IgD-negative memory B cell (primary cell): ENCODE results near the gene COA5. TPM values are rescaled to one million over a fixed set of nuclear protein-coding genes. Genes with fewer than 3 reads are reported as not detected.

Source experiments
- H3K27ac Mint-ChIP-seq, 3 donors: one replicate each; pipeline ENCODE4 v1.8.0; 2020 to 2022; ENCODE audit warnings: mild to moderate bottlenecking in 3 of 3, mixed read lengths in 3 of 3, moderate library complexity in 1 of 3
- H3K27me3 Mint-ChIP-seq: one replicate; pipeline ENCODE4 v1.8.0; 2021; ENCODE audit warnings: mixed read lengths
- H3K36me3 Mint-ChIP-seq: one replicate; pipeline ENCODE4 v1.8.0; 2020; ENCODE audit warnings: mild to moderate bottlenecking, mixed read lengths
- H3K4me1 Mint-ChIP-seq, 3 donors: one replicate each; pipeline ENCODE4 v1.8.0; 2020 to 2022; ENCODE audit warnings: mixed read lengths in 3 of 3, mild to moderate bottlenecking in 1 of 3
- H3K4me3 Mint-ChIP-seq, 4 donors: one replicate each; pipeline ENCODE4 v1.8.0; 2020 to 2022; ENCODE audit warnings: mild to moderate bottlenecking in 4 of 4, mixed read lengths in 4 of 4, moderate library complexity in 3 of 4
- H3K9me3 Mint-ChIP-seq, 3 donors: one replicate each; pipeline ENCODE4 v1.8.0; 2020 to 2021; ENCODE audit warnings: mixed read lengths in 3 of 3, mild to moderate bottlenecking in 1 of 3
- polyA plus RNA-seq: library from polyadenylated mRNA; unstranded; fragments of 300-500 nt; fragmentation: Illumina TruSeq; gene quantifications from one replicate; pipeline ENCODE4 v1.2.3, GENCODE V29; 2021

The COA5 gene
- polyA plus RNA-seq, 1 donor from 2014 or later: 34.0 TPM

DNA sequence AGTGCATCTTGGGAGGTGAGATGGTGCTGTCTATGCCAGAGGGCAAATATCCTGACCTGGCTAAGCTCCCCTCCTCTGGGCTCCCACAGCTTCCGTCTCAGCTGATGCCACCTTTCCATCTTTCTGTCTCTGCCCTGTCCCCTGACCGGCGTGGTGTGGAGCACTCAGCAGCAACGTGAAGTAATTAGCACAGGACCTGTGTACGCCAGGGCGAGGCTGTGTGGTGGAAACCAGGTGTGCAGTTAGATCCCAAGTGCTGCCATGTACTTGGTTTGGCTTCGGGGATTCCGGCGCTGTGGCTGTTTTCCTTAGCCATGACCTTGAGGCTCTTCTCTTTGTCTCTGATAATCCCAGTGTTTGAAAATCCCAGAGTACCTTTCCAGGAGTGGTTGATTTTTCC lies 36.5 kb downstream of the COA5 start:
- H3K27ac Mint-ChIP-seq: no peak overlapping the region
- H3K36me3 Mint-ChIP-seq: peaks cover 2% of the 10 kb centered on the region
- no peaks in the 10 kb centered on the region for H3K9me3 Mint-ChIP-seq
- H3K27me3 Mint-ChIP-seq: no peaks in the 10 kb centered on the region
- peaks cover 0 to 2% (median 0%) of the 10 kb centered on the region in 3 donors for H3K4me1 Mint-ChIP-seq
- H3K4me3 Mint-ChIP-seq: no peak overlapping the region

DNA sequence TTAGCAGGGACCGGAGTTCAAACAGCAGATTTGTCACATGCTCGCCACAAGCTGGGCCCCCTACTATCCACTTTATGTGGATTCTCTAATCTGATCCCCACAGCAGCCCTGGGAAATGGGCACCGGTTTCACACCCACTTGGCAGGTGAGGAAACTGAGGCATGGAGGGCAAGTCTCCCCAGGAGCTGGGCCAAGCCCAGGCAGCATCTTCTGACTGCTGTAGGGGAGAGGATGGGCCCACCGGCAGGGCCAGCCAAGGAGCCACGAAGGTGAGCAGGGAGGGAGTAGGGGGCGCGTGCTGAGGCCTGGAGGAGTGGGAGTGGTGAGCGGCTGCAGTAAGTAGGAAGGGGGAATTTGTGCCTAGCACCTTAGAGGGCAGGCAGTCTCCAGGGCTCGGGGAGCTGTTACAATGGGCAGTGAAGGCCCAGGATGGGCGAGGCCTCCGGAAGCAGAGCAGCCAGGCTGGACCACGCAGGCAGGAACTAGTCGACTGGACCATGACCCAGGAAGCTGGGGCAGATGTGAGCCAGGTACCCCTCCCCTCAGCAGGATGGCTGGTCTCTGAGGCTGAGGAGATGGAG lies 37.1 kb downstream of the COA5 start:
- Mint-ChIP-seq H3K9me3 (no peaks in the 10 kb centered on the region), H3K27ac (no peak overlapping the region), H3K27me3 (no peaks in the 10 kb centered on the region), H3K4me3 (no peak overlapping the region), H3K36me3 (peaks cover 7% of the 10 kb centered on the region), H3K4me1 (peaks cover 0 to 2% (median 0%) of the 10 kb centered on the region in 3 donors)

DNA sequence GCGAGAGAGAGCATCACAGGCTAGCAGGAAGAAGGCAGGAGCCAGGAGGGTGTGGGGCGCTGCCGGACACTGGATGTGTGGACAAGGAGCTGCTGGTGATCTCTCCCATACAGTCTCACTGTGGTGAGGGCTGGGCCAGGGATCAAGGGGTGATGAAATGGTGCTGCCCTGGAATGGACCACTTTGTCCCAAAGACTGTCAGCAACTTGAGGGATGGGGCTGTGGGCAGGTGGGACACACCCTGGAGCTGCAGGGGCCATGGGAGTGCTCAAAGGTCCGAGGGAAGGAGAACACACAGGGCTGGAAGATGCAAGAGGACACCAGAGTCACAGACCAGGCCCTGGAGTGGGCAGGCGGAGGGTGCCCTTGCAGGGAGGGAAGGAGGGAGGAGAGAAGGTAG lies 38.0 kb downstream of the COA5 start:
- H3K36me3 Mint-ChIP-seq: peaks cover 14% of the 10 kb centered on the region
- H3K4me3 Mint-ChIP-seq: no peak overlapping the region
- H3K9me3 Mint-ChIP-seq: no peaks in the 10 kb centered on the region
- H3K4me1 Mint-ChIP-seq: peaks cover 0 to 2% (median 0%) of the 10 kb centered on the region in 3 donors
- no peak overlapping the region for H3K27ac Mint-ChIP-seq
- H3K27me3 Mint-ChIP-seq: no peaks in the 10 kb centered on the region

DNA sequence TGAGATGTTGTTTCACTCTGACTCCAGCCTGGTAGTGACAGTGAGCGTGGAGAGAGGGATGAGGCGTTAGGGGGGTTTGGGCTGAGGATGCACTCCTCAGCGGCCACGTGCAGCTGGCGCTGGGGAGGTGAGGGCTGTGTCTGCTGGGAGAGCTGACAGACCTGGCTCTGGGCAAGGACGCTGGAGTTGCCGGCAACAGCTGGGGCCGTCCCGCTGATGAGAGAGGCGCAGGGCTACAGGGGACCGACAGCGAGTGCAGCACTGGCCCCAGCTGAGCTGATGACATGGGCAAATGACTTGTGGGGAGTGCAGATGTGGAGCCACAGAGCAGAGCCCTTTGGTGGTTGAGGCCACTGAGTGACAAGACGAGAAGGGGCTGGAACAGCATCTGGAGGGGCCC lies 38.4 kb downstream of the COA5 start:
- no peaks in the 10 kb centered on the region for H3K9me3 Mint-ChIP-seq
- H3K27ac Mint-ChIP-seq: peak overlapping the region in 1 of 3 donors; percentile 88
- H3K4me1 Mint-ChIP-seq: peaks cover 0 to 2% (median 0%) of the 10 kb centered on the region in 3 donors
- no peak overlapping the region for H3K4me3 Mint-ChIP-seq
- peaks cover 14% of the 10 kb centered on the region for H3K36me3 Mint-ChIP-seq
- H3K27me3 Mint-ChIP-seq: no peaks in the 10 kb centered on the region

DNA sequence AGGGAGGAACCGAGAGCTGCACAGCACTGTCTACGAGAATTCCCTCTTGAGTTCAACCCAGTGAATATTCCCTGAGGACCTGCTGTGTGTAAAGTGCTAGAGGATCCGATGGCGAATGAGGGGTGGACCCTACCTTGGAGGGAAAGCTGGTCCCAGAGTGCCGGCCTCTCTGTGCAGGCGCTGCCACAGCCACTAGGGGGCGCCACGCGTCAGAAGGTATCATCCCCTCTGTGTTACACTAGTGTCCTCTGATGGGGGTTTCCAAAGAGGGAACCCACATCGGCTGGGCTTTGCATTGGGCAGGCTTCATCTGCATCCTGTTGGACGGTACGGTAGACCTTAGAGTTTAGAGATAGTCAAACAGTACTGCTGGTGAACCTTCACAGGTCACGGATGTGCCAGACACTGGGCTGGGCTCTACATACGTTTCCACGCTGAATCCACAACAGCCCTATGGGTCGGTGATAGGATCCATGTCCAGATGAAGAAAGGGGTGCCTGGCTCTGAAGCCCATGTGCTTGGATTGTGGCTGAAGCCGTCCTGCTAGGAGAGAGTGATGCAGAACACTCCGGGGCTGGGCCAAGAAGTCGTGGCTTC lies 39.0 kb downstream of the COA5 start:
- Mint-ChIP-seq H3K4me1 (peaks cover 0 to 2% (median 0%) of the 10 kb centered on the region in 3 donors), H3K9me3 (no peaks in the 10 kb centered on the region), H3K27ac (peak overlapping the region in 1 of 3 donors; percentile 88), H3K4me3 (no peak overlapping the region), H3K27me3 (no peaks in the 10 kb centered on the region), H3K36me3 (peaks cover 14% of the 10 kb centered on the region)

DNA sequence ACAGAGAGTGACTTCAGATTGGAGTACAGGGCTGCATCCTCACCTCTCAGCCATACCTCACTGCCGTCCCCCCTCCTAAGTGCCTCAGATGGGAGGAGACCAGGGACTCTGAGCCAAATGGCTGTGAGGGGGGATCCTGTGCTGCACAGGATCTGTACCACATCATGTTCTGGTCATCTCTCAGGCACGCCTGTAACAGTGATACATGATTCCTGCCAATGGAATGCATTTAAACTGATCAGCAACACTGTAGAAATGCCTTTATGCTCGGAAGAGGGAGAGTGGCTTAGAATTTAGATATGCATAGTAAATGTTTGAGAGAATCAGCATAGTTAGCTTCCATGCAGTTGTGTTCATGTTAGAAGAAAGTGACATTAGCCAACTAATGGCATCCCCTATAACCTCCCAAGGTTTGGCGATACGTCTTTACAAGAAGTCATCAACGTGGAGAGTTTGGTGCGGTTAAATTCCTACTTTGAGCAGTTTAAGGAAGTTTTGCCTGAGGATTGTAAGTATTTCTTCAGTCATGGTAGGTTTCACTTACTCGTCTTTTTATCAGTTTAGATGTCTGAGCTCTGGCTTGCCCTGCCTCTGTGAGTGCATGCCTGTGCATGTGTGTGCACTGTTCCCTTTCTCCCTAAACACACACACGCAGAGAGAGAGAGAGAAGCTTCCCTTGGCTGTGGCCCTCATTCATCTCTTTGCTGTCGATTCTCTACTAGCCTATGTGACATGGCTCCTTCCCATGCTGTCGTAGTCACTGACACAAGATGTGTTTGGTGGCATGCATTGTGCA lies 40.0 kb downstream of the COA5 start:
- no peaks in the 10 kb centered on the region for H3K27me3 Mint-ChIP-seq
- H3K4me1 Mint-ChIP-seq: peaks cover 0 to 2% (median 0%) of the 10 kb centered on the region in 3 donors
- H3K27ac Mint-ChIP-seq: peak overlapping the region in 1 of 3 donors; percentile 31
- H3K36me3 Mint-ChIP-seq: peaks cover 14% of the 10 kb centered on the region
- H3K9me3 Mint-ChIP-seq: no peaks in the 10 kb centered on the region
- H3K4me3 Mint-ChIP-seq: no peak overlapping the region

DNA sequence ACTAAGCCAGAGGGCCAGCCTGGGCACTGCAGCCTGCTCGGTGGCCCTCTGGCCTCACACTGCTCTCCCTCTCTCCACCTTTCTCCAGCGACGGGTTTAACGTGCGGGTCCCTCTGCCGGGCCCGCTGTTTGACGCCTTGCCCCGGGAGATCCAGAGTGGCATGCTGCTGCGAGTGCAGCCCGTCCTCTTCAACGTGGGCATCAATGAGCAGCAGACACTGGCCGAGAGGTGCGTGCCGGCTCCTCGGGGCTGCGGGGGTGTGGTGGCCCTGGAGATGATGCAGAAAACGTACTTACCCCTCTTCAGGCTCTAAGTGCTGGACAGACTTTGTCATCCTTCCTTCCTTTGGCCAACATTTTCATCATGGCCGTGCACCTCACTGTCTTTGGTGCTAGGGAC lies 42.4 kb downstream of the COA5 start:
- Mint-ChIP-seq H3K27ac (peak overlapping the region in 1 of 3 donors; percentile 10), H3K4me1 (peaks cover 0 to 4% (median 0%) of the 10 kb centered on the region in 3 donors), H3K4me3 (no peak overlapping the region), H3K36me3 (peaks cover 17% of the 10 kb centered on the region), H3K27me3 (no peaks in the 10 kb centered on the region), H3K9me3 (no peaks in the 10 kb centered on the region)

DNA sequence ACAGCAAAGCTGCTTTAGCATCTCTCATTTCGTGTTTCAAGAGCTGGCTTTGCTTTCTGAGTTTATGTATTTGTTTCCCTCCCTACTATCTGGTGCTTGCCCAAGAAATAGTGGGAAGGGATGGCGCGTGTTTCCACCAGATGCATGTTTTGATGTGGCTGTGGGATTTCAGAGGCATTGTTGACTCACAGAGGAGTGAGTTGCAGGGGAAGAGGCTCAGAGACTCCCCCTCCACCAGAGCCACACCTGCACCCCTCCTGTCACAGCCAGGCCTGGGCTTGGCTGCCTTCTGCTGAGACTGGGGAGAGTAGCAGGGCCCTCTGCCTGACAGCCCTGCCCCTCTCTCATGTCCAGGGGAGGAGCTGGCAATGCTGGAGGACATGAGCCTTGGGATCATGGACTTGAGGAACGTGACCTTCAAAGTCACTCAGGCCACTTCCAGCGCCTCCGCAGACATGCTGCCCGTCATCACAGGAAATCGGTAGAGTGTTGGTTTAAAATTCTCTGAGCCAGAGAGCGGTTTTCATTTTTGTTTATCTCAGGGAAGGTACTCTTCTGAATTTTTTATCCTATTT lies 42.9 kb downstream of the COA5 start:
- Mint-ChIP-seq H3K4me1 (peaks cover 0 to 4% (median 0%) of the 10 kb centered on the region in 3 donors), H3K27me3 (no peaks in the 10 kb centered on the region), H3K27ac (peak overlapping the region in 1 of 3 donors; percentile 0), H3K9me3 (no peaks in the 10 kb centered on the region), H3K36me3 (peaks cover 17% of the 10 kb centered on the region), H3K4me3 (no peak overlapping the region)

DNA sequence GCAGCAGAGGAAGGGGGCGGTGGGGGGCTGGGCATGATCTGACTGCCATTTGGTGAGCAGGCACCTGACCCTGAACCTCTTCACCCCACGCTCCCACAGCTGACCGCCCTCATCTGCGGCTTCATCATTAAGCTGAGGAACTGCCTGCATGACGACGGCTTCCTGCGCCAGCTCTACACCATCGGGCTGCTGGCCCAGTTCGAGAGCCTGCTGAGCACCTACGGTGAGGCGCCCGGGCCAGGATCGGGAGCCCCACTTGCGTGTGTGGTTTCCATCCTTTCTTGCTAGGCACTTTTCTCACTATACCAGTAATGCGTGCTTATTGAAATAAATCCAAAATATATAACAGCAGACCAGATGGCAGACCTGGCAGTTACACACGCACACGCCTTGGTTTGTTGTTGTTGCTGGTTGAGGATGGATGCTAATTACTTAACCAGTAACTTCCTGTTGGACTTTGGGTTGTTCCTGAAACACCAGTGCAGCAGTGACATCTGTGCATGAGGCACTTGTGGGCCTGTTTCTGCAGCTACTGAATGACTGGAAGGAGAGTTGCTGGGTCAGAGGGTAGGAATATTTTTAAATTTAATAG lies 43.7 kb downstream of the COA5 start:
- H3K4me3 Mint-ChIP-seq: no peak overlapping the region
- H3K27ac Mint-ChIP-seq: no peak overlapping the region
- H3K4me1 Mint-ChIP-seq: peaks cover 5% of the 10 kb centered on the region in 3 donors
- H3K9me3 Mint-ChIP-seq: no peaks in the 10 kb centered on the region
- H3K27me3 Mint-ChIP-seq: no peaks in the 10 kb centered on the region
- peaks cover 17% of the 10 kb centered on the region for H3K36me3 Mint-ChIP-seq

DNA sequence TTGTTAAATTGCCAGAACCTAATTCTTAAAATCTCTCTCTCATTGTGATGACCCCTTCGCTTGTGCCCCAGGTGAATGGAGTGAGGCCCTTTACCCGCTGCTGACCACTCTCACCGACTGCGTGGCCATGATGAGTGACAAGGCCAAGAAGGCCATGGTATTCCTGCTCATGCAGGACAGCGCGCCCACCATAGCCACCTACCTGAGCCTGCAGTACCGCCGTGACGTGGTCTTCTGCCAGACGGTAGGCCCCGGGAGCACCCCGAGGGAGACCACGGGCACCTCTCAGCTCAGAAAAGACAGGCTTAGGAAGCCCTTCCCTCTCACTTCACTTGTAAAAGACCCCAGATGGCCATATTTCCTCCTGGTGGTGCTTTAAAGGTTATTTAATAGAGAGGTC lies 44.9 kb downstream of the COA5 start:
- Mint-ChIP-seq H3K27ac (no peak overlapping the region), H3K36me3 (peaks cover 17% of the 10 kb centered on the region), H3K9me3 (no peaks in the 10 kb centered on the region), H3K4me3 (no peak overlapping the region), H3K4me1 (peaks cover 10 to 16% (median 12%) of the 10 kb centered on the region in 3 donors), H3K27me3 (no peaks in the 10 kb centered on the region)

DNA sequence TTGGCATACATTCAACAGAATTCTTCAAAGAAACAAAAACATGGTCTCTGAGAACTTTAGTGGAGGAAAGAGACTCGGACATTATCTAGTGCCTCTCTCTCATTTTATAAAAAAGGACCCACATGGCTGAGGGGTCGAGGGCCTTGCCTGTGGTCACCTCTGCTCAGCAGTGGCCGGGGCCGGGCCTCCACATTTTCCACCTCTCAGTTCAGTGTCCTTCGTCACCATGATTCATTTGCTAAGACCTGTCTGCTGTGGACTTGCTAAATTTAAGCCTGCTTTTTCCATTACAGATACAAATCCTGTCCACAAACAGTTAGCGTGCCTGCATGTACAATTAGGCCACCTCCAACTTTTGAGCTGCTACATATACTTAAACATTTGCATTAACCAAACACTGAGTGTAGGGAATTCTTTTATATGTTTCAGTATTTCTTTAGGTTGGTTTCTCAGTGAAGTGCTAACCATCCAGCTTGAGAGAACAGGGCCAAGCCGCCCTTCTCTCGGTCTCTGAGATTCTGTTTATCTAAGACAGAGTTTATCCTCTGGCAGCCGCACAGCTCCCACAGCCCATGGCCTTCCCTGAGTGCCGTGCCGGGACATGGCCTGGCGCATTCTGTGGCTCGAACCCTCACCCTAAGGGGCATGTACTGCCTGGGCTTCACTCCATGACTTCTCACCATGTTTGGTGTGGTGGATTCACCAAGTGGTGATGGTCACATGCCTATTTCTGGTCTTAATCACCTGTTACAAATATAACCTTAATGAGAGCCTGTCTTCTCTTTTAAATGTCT lies 46.2 kb downstream of the COA5 start:
- H3K27ac Mint-ChIP-seq: no peak overlapping the region
- H3K9me3 Mint-ChIP-seq: no peaks in the 10 kb centered on the region
- H3K27me3 Mint-ChIP-seq: no peaks in the 10 kb centered on the region
- peaks cover 12 to 16% (median 13%) of the 10 kb centered on the region in 3 donors for H3K4me1 Mint-ChIP-seq
- peaks cover 17% of the 10 kb centered on the region for H3K36me3 Mint-ChIP-seq
- no peak overlapping the region for H3K4me3 Mint-ChIP-seq

DNA sequence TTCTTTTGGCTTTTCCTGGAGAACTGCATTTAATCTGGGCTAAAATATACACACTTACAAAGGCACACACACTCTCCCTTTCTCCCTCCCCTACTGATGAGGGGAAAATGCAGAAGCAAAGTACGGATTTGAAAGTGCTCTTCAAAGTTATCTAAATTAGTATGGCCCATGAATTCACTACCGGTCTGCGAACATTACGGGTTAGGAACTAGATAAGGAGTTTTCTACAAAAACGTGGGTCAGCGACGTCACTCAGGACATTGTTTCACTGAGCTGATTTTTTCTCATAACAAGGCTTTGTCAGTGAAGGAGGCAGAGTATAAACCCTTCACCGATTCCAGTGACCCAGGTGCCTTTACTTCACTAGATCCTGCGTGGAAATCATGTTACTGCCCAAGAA lies 47.3 kb downstream of the COA5 start:
- Mint-ChIP-seq H3K36me3 (peaks cover 7% of the 10 kb centered on the region), H3K27ac (peak overlapping the region in 1 of 3 donors; percentile 6), H3K4me3 (no peak overlapping the region), H3K4me1 (peaks cover 21 to 22% (median 22%) of the 10 kb centered on the region in 3 donors), H3K27me3 (no peaks in the 10 kb centered on the region), H3K9me3 (no peaks in the 10 kb centered on the region)

DNA sequence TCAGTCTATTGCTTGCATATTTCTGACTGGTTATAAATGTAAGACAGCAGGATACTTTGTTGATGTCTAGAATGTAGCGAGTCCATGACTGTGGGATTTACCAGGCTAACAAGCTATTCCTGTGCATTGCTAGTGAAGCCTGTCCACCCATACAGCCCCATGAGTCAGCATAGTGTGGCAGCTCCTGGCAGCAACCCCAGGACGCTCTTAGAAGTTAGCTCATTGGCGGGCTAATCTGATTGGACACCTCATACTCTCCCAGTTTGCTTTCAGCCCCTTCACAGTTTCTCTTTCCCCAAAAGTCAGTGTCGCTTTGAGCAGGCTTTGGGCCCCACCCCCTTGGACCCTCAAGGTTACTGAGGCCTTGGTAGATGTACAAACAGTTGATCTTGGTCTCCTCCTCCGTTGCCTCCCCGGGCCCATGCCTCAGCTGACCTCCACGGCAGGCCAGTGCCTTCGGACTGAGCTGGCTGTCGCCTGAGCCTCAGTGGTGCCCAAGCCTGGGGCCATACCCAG lies 48.0 kb downstream of the COA5 start:
- no peaks in the 10 kb centered on the region for H3K9me3 Mint-ChIP-seq
- H3K4me1 Mint-ChIP-seq: peaks cover 22 to 27% (median 22%) of the 10 kb centered on the region in 3 donors
- H3K27ac Mint-ChIP-seq: peak overlapping the region in 1 of 3 donors; percentile 63
- peaks cover 2% of the 10 kb centered on the region for H3K36me3 Mint-ChIP-seq
- peak overlapping the region in 1 of 4 donors; percentile 76 for H3K4me3 Mint-ChIP-seq
- no peaks in the 10 kb centered on the region for H3K27me3 Mint-ChIP-seq

DNA sequence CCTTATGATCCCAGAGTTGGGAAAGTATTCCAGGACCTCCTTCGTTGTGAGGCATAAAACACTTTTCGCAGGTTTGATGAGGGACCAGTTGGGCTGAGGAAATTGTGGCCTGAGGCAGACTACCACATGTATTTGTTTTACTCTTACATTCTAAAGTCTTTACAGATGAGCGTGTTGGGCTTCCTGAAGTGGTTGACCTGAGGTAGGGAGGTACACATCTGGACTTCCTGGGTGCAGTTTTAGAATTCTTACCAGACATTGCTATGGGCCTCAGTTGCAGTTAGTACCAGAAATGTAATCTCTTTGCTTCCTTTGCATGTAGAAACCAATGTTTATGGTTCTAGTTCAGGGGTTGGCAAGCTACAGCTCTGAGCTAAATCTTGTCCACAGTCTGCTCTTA lies 48.7 kb downstream of the COA5 start:
- H3K9me3 Mint-ChIP-seq: no peaks in the 10 kb centered on the region
- H3K4me1 Mint-ChIP-seq: peaks cover 22 to 29% (median 22%) of the 10 kb centered on the region in 3 donors
- H3K36me3 Mint-ChIP-seq: peaks cover 2% of the 10 kb centered on the region
- H3K27ac Mint-ChIP-seq: peak overlapping the region in 2 of 3 donors; percentile 63 to 92
- H3K4me3 Mint-ChIP-seq: peak overlapping the region in 1 of 4 donors; percentile 34
- no peaks in the 10 kb centered on the region for H3K27me3 Mint-ChIP-seq
